GM12878 (cell line): ENCODE data around the gene SRSF9. TPM values are rescaled to one million over a fixed set of nuclear protein-coding genes. Genes with fewer than 3 reads are reported as not detected.

Source experiments
- ATAC-seq: fragments of 200-7000 bp; cut with Tn5 transposase; 3 replicates; pipeline ENCODE4 v1.9.1; 2020; ENCODE audit warnings: mild to moderate bottlenecking, moderate library complexity
- BruUV-seq: library from RNA; stranded (reverse); fragments of 400-500 nt; replicated peaks from 2 replicates; lab custom pipeline; 2021; lab: Mats Ljungman, UMichigan
- CTCF ChIA-PET: fragments of 300-600 bp; sonication (Branson Sonifier 250); formaldehyde crosslinking; extraction: SDS; loops from one replicate; lab custom pipeline; 2021; ENCODE audit warnings: inconsistent platforms; lab: Yijun Ruan, JAX
- POLR2A ChIA-PET: fragments of 350-600 bp; formaldehyde crosslinking; extraction: SDS; loops from one replicate; lab custom pipeline; 2021; ENCODE audit warnings: inconsistent platforms; lab: Charles Lee
- RAD21 ChIA-PET: fragments of 300-600 bp; sonication (Branson Sonifier 250); formaldehyde crosslinking; loops from one replicate; lab custom pipeline; 2023; ENCODE audit warnings: antibody characterized with exemption; ENCODE audit not compliant: unreplicated experiment; lab: Charles Lee
- SMC1A ChIA-PET: fragments of 300-600 bp; sonication (Branson Sonifier 250); formaldehyde crosslinking; loops from one replicate; lab custom pipeline; 2023; ENCODE audit not compliant: unreplicated experiment, uncharacterized antibody; lab: Charles Lee
- DNase-seq: peaks from one replicate; pipeline ENCODE4 v3.0.0-alpha.2; 2011; ENCODE audit warnings: low read depth, low spot score
- FAIRE-seq: peaks from 3 replicates; lab custom pipeline; 2011; peaks lifted over from hg19 to GRCh38; lab: Jason Lieb, UNC
- H2AFZ ChIP-seq: 2 replicates; pipeline ENCODE4 v1.6.0; 2011; ENCODE audit warnings: low read depth, low read length, control low read depth; ENCODE audit not compliant: control insufficient read depth
- H3K27ac ChIP-seq: 2 replicates; pipeline ENCODE4 v1.5.1; 2011; ENCODE audit warnings: control low read depth; ENCODE audit not compliant: control insufficient read depth, insufficient read depth
- H3K27me3 ChIP-seq, 2 experiments: replicated peaks in 1 of 2; 2 replicates each; pipeline versions ENCODE4 v1.6.0 to v1.6.1; 2011; ENCODE audit warnings: low read length in 1 of 2; ENCODE audit not compliant: control insufficient read depth in 2 of 2, insufficient read depth in 2 of 2
- H3K36me3 ChIP-seq, 2 experiments: 2 replicates each; pipeline ENCODE4 v1.5.1; 2011; ENCODE audit warnings: low read length in 1 of 2; ENCODE audit not compliant: control insufficient read depth in 2 of 2, insufficient read depth in 2 of 2
- H3K4me1 ChIP-seq: 2 replicates; pipeline ENCODE4 v1.6.1; 2011; ENCODE audit warnings: mild to moderate bottlenecking, low read length, moderate library complexity, mixed read lengths; ENCODE audit not compliant: control insufficient read depth, insufficient read depth
- H3K4me2 ChIP-seq: 2 replicates; pipeline ENCODE4 v1.6.0; 2011; ENCODE audit warnings: control low read depth; ENCODE audit not compliant: control insufficient read depth, insufficient read depth
- H3K4me3 ChIP-seq: fragments of 200-600 bp; sonication (generic); 2 replicates; pipeline ENCODE4 v1.5.1; 2016
- H3K79me2 ChIP-seq: 2 replicates; pipeline ENCODE4 v1.6.0; 2011; ENCODE audit warnings: low read length; ENCODE audit not compliant: control insufficient read depth, insufficient read depth
- H3K9ac ChIP-seq: 2 replicates; pipeline ENCODE4 v1.8.0; 2011; ENCODE audit warnings: low read length, control low read depth, mixed read lengths; ENCODE audit not compliant: control insufficient read depth, insufficient read depth
- H3K9me3 ChIP-seq: replicated peaks from 3 replicates; pipeline ENCODE4 v1.5.1; 2011; ENCODE audit warnings: mild to moderate bottlenecking, low read length; ENCODE audit not compliant: control insufficient read depth, insufficient read depth
- H4K20me1 ChIP-seq: 2 replicates; pipeline ENCODE4 v1.6.0; 2011; ENCODE audit not compliant: control insufficient read depth, insufficient read depth
- BCLAF1 ChIP-seq: fragments of 450-650 bp; IDR thresholded peaks from 2 replicates; pipeline ENCODE4 v1.6.1; 2017; ENCODE audit warnings: antibody characterized with exemption, mild to moderate bottlenecking, moderate library complexity
- CHD1 ChIP-seq: IDR thresholded peaks from 2 replicates; pipeline ENCODE4 v1.6.1; 2012; ENCODE audit warnings: low read depth, low read length, improper control_type of control experiment
- GATAD2B ChIP-seq: fragments of 450-650 bp; conservative IDR thresholded peaks from 2 replicates; pipeline ENCODE4 v1.6.1; 2017; ENCODE audit warnings: low read depth, mild to moderate bottlenecking, moderate library complexity
- JUNB ChIP-seq: IDR thresholded peaks from 2 replicates; pipeline ENCODE4 v1.6.1; 2016; ENCODE audit warnings: antibody characterized with exemption, mild to moderate bottlenecking
- KDM1A ChIP-seq: fragments of 200-600 bp; sonication (generic); IDR thresholded peaks from 2 replicates; pipeline ENCODE4 v1.6.1; 2016; ENCODE audit warnings: borderline replicate concordance
- MYB ChIP-seq: fragments of 150-350 bp; IDR thresholded peaks from 2 replicates; pipeline ENCODE4 v1.6.1; 2014; ENCODE audit warnings: mild to moderate bottlenecking, low read depth, low read length, borderline replicate concordance
- NFYA ChIP-seq: IDR thresholded peaks from 2 replicates; pipeline ENCODE4 v1.6.1; 2011; ENCODE audit warnings: low read depth, mild to moderate bottlenecking, low read length, improper control_type of control experiment, borderline replicate concordance
- POLR2AphosphoS5 ChIP-seq: IDR thresholded peaks from 2 replicates; pipeline ENCODE4 v1.6.1; 2011; ENCODE audit warnings: mild to moderate bottlenecking, low read length, inconsistent platforms
- POU2F2 ChIP-seq: IDR thresholded peaks from 3 replicates; pipeline ENCODE4 v1.6.1; 2011; ENCODE audit warnings: low read depth, mild to moderate bottlenecking, low read length, borderline replicate concordance
- PRDM15 ChIP-seq: fragments of 450-650 bp; formaldehyde crosslinking; IDR thresholded peaks from 2 replicates; pipeline ENCODE4 v1.4.0; 2020; ENCODE audit warnings: mild to moderate bottlenecking, moderate library complexity
- WGBS: methylation state at CpG from one replicate; pipeline ENCODE4 v1.1.6; 2016; ENCODE audit warnings: low lambda C conversion rate; ENCODE audit not compliant: insufficient replicate concordance, insufficient coverage; ENCODE audit errors: missing lambda C conversion rate; 5-methylcytosine and 5-hydroxymethylcytosine counted together
- in situ Hi-C: fragments of 300-500 bp; cut with MboI; formaldehyde crosslinking; loops from 9 replicates; pipeline ENCODE4 v1.14.3; 2018; ENCODE audit warnings: mixed read lengths
- intact Hi-C: fragments of 100-400 bp; cut with micrococcal nuclease; formaldehyde crosslinking; loops from one replicate; pipeline ENCODE4 v1.14.2; 2022; ENCODE audit not compliant: unreplicated experiment
- polyA plus RNA-seq, 11 experiments: library from polyadenylated mRNA; depleted of rRNA in 4 of 11; unstranded in 6 of 11; stranded (reverse) in 5 of 11; fragments of >200 nt; fragmentation: Nextera tagmentation in 4 of 11; fragmentation: Illumina TruSeq in 1 of 11; extraction: Ambion mirVana in 4 of 11; extraction: Trizol in 1 of 11; gene quantifications; 1 replicate in 1 of 11; 2 replicates in 10 of 11; pipeline versions ENCODE4 v1.2.1 to v1.2.3, GENCODE V29; 2011 to 2016; ENCODE audit warnings: inconsistent platforms in 2 of 11, missing spikeins in 2 of 11, low read depth in 1 of 11
- total RNA-seq, 4 experiments: library from RNA; depleted of rRNA in 3 of 4; stranded (reverse); fragments of >200 nt in 3 of 4; fragmentation: Illumina TruSeq in 1 of 4; extraction: Trizol in 1 of 4; gene quantifications; 2 replicates each; pipeline versions ENCODE4 v1.2.1 to v1.2.3, GENCODE V29; 2013 to 2021
- TF ChIP-seq, protein P1 (sequence below): fragments of 150-350 bp; IDR thresholded peaks from 2 replicates; pipeline ENCODE4 v1.6.1; 2016; ENCODE audit warnings: low read depth, low read length
- TF ChIP-seq, protein P2 (sequence below): fragments of 450-650 bp; IDR thresholded peaks from 2 replicates; pipeline ENCODE4 v1.6.1; 2018; ENCODE audit warnings: mild to moderate bottlenecking, low read depth, moderate library complexity; ENCODE audit not compliant: partially characterized antibody

Gene SRSF9
- total and polyA plus RNA-seq, 10 of the 15 experiments (the other 5 are each of a cell fraction or from before 2014, with no cell fraction given), result 56.2 to 510 (median 186) TPM

DNA sequence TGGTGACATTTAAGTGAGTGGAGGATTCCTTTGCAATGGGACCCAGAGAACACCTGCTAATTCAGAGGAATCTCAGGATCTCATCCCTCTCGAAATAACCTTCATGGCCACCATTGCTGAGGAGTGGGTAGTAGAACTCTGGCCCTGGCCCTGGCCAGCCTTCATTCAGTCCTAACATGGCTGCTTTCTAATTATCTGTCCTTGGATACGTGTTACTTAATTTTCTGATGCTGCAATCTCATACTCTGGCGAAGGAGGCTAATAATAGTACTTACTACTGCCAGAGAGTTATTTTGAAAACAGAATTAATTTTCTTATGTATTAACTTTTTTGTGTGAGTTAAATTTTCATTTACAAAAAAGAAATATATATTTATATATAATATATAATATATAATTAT lies 43.8 kb downstream of the SRSF9 start:
- FAIRE-seq (no peak), ATAC-seq (no peak), DNase-seq (no peak)
- no peak overlapping the region for H3K9ac ChIP-seq
- no peaks in the 10 kb centered on the region for H3K79me2 ChIP-seq
- POLR2A ChIA-PET, result no interaction called here
- H3K4me3 ChIP-seq, result no peak overlapping the region
- TF ChIP-seq POLR2AphosphoS5 (no peak), CHD1 (no peak), MYB (no peak), JUNB (no peak), NFYA (no peak), POU2F2 (no peak), KDM1A (no peak), BCLAF1 (no peak), GATAD2B (no peak), PRDM15 (CRISPR knock-in tag) (no peak)
- TF ChIP-seq, protein P1, sequence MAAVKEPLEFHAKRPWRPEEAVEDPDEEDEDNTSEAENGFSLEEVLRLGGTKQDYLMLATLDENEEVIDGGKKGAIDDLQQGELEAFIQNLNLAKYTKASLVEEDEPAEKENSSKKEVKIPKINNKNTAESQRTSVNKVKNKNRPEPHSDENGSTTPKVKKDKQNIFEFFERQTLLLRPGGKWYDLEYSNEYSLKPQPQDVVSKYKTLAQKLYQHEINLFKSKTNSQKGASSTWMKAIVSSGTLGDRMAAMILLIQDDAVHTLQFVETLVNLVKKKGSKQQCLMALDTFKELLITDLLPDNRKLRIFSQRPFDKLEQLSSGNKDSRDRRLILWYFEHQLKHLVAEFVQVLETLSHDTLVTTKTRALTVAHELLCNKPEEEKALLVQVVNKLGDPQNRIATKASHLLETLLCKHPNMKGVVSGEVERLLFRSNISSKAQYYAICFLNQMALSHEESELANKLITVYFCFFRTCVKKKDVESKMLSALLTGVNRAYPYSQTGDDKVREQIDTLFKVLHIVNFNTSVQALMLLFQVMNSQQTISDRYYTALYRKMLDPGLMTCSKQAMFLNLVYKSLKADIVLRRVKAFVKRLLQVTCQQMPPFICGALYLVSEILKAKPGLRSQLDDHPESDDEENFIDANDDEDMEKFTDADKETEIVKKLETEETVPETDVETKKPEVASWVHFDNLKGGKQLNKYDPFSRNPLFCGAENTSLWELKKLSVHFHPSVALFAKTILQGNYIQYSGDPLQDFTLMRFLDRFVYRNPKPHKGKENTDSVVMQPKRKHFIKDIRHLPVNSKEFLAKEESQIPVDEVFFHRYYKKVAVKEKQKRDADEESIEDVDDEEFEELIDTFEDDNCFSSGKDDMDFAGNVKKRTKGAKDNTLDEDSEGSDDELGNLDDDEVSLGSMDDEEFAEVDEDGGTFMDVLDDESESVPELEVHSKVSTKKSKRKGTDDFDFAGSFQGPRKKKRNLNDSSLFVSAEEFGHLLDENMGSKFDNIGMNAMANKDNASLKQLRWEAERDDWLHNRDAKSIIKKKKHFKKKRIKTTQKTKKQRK, result no peak
- TF ChIP-seq, protein P2, sequence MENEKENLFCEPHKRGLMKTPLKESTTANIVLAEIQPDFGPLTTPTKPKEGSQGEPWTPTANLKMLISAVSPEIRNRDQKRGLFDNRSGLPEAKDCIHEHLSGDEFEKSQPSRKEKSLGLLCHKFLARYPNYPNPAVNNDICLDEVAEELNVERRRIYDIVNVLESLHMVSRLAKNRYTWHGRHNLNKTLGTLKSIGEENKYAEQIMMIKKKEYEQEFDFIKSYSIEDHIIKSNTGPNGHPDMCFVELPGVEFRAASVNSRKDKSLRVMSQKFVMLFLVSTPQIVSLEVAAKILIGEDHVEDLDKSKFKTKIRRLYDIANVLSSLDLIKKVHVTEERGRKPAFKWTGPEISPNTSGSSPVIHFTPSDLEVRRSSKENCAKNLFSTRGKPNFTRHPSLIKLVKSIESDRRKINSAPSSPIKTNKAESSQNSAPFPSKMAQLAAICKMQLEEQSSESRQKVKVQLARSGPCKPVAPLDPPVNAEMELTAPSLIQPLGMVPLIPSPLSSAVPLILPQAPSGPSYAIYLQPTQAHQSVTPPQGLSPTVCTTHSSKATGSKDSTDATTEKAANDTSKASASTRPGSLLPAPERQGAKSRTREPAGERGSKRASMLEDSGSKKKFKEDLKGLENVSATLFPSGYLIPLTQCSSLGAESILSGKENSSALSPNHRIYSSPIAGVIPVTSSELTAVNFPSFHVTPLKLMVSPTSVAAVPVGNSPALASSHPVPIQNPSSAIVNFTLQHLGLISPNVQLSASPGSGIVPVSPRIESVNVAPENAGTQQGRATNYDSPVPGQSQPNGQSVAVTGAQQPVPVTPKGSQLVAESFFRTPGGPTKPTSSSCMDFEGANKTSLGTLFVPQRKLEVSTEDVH, result no peak
- H4K20me1 ChIP-seq, result no peaks in the 10 kb centered on the region
- no peaks in the 10 kb centered on the region for H3K9me3 ChIP-seq
- no peaks in the 10 kb centered on the region for H3K4me1 ChIP-seq
- RAD21 ChIA-PET, result no interaction called here
- SMC1A ChIA-PET, result no interaction called here
- WGBS, result 46% methylated on average over 3 of the region's 3 CpGs
- H2AFZ ChIP-seq, result no peak overlapping the region
- CTCF ChIA-PET, result no interaction called here
- H3K27ac ChIP-seq, result no peak overlapping the region
- intact Hi-C loops, result no loop called here
- H3K4me2 ChIP-seq, result no peak overlapping the region
- H3K36me3 ChIP-seq, result no peaks in the 10 kb centered on the region
- in situ Hi-C loops, result no loop called here
- H3K27me3 ChIP-seq, result no peaks in the 10 kb centered on the region; a peak in 1 of 4 replicates
- BruUV-seq, result no TSS peak
